ENCODE results near the gene EP400.
"Not testable (repeated sequence)": the region's sequence is repeated elsewhere in the genome, so short reads cannot be mapped to it uniquely, and the experiment has no call there.

Gene EP400

DNA sequence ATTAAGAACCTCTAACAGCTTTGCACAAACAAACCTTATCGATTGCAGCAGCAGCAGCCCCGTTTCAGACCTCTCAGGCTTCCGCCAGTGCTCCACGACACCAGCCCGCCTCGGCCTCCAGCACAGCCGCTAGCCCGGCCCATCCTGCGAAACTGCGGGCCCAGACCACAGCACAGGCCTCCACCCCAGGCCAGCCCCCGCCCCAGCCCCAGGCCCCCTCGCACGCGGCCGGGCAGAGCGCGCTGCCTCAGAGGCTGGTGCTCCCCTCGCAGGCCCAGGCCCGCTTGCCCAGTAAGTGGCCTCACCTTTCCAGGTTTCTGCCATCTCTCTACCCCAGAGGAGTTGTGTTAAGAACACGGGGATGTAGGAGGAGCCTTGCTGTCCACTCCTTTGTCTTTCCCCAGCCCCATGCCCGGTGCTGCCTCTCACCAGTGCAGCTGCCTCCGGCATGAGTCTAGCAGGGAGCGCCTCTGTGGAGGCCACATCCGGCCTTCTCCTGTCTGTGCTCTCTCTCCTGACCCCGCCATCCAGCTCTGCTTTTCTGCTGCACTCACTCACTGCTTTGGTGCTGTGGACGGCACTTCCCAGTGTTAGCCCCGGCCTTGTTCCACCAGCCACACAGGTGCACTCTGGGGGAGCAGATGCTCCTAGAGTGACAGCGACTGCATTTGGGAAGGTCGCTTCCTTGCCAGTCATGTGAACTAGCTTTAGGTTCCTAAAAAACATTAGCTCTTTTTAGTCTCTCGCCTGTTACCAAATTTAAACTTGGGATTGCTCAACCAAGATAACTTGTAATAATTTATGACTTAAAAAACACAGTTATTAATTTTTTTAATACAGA lies 71.5 kb downstream of the EP400 start:
- no peak for DNase-seq

DNA sequence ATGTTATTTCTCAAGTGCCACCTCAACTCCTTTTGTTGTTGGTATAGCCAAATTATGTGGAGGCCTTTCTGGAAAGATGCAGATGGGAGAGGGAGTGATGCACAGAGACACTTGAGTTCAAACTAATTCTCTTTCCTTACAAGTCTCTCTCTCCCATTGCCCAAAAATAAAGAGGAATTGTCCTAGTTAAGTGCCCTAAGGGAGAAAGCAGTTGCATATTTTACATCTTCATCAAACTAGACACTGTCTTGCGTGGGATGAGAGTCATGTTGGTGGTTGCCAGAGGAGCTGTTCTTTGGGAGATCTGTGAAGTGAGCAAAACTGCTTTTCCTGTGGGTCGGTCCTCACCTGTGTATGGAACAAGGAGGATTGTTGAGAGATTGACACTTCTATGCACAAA lies 72.2 kb downstream of the EP400 start:
- DNase-seq = no peak

DNA sequence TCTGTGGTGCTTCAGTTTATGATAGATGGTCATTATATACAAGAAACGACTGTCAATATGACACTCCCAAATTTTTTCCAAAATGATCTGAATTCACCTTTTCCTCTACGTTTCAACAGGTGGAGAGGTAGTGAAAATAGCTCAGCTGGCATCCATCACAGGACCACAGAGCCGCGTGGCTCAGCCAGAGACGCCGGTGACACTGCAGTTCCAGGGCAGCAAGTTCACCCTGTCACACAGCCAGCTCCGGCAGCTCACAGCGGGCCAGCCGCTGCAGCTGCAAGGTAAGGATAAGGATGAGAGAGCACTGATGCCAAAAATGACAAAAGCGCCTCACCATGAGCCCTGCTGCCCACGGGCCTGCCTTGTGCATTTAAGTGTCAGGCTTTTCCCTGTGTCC lies 73.9 kb downstream of the EP400 start:
- DNase-seq = no peak

DNA sequence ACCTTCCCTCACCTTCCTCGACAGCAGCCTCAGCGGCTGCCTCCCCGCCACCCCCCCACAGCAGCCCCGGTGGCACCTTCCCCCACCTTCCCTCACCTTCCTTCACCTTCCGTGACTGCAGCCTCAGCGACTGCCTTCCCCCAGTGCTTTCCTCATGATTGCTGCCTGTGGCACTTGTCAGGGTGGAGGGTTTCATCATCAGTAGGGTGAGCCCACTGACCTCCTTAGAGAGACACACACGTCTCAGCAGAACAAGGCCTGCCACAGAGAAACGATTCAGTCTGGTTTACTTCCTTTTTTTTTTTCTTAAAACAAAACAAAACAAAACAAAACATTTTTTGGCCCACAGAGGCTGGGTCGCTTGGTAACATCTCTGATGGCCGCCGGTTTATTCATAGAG lies 75.0 kb downstream of the EP400 start:
- DNase-seq = no peak

DNA sequence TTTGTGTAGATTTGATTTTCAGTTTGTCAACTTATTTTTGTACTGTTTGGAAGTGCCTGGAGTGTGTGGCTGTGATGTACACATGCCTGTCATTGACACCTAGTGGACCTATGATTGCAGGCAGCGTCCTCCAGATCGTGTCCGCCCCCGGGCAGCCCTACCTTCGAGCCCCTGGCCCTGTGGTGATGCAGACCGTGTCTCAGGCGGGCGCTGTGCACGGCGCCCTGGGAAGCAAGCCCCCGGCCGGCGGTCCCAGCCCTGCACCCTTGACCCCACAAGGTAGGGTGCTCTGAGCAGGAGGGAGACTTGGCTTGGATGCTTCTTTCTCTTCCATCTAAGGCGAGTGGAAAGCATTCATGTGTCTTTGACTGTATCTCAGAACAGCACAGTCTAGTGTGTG lies 75.8 kb downstream of the EP400 start:
- DNase-seq = no peak

DNA sequence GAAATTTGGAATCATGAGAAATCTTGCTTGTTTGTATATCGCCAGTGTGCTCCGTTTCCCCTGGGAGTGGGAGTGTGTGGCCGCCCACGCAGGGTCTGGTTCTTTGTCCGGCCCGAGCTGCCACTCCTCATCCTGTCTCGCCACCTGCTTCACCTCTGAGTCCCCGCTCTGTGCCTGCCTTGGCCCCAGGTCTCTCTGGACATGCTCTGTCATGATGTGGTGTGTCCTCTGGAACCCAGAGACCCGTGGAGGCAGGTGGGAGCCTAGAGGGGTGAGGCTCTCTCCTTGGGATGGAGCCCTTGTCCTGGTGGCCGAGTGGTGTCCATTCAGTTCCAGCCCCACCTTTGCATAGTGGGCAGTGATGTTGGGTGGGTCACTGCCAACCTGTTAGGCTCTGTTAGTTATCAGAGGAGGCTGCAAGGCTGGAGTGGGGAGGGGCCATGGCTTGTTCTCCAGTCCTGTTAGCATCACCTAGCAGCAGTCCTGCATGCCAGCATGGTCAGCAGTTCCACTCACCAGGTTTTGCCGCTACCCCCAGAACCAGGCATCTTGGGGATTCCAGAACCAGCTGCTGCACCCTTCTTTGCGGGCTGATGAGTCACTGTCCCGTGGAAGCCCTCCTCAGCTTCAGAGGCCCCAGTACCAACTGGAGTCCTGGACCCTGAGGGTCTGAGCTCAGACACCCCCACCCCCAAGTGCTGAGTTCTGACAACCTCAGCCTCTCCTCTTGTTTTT lies 76.5 kb downstream of the EP400 start:
- no peak for DNase-seq

DNA sequence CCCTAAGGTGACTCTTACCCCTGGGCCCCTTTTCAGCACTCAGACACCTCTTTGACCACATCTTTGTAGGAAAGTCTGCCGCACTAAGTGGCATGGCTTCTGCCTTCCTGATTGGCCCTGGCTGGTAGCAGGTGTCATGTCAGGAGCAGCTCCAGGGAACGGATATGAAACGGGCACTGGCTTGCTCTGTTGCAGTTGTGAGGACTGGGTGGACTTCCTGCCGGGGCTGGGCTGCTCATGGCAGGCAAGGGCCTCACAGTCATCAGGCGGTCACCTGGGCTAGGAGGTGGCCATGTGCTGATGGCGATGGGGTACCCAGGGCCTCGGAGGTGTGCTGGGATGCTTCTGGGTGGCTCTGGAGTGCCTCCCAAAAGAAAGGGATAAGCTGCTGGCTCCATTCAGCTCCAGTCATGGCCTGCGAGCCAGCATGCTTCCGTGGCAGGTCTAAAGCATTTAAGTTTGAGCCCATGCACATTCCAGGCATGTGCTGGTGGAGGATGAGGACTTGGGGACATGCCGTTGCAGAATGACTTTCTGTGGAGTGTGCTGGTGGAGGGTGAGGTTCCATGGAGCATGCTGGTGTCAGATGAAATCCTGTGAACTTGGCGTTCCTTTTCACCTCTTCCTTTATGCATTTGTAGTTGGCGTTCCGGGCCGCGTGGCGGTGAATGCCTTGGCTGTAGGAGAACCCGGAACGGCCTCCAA lies 77.2 kb downstream of the EP400 start:
- no peak for DNase-seq

DNA sequence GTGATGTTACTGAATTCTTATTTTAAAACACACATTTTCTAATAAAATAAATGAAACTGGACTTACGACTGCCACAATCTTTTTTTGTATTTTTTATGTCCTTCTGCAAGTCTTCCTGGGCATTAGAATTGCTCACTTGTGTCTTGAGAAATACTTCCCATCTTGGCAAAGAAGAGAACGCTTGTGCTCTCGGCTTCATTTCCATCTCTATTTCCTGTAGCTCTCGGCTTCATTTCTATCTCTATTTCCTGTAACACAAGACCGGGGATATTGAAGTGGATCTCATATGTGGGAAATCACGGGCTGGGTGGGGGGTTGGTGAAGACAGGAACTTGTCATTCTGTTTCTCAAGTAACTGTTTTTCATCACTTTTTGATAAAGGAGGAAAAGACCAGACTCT lies 77.9 kb downstream of the EP400 start:
- no peak for DNase-seq

DNA sequence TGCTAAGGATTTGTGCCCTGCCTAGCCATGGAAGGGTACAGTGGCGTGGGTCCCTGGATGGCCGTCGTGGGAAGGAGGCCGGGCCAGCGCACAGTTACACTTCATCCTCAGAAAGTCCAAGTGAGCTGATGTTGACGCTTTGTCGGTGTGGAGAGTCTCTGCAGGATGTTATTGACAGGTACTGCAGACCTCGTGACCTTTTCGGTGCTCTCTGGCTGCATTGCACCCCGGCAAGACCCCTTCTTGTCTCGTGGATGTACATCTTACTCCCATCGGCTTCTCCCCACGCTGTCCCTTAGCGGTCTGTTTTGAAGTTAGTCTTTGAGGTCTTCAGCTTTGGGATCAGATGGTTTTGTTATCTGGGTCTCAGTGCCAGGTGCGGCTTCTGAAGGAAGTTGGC lies 78.4 kb downstream of the EP400 start:
- DNase-seq = no peak

DNA sequence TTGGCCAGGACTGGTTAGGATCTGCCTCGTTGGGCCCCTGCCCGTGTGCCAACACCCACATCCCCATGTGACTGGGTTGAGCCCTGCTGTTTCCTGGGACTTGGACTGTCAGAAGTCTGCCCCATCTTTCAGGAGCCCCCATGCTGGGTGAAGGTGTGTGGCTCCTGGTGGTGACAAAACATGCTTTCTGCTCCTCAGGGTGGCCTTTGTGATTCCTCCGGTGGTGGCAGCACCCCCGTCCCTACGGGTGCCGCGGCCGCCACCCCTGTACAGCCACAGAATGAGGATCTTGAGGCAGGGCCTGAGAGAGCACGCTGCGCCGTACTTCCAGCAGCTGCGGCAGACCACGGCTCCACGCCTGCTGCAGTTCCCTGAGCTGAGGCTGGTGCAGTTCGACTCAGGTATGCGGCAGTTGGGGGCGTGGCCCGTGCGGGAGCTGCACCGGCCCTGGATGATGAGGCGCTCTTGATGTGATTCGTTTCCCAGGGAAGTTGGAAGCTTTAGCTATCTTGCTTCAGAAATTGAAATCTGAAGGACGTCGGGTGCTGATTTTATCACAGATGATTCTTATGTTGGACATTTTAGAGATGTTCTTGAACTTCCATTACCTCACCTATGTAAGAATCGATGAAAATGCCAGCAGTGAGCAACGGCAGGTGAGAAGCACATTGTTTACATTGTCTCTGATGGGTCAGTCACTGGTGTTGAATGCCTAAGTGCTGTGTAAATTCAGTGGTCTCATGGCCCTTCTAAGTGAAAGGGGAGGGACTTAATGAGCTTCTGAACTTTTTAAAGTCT lies 80.0 kb downstream of the EP400 start:
- DNase-seq = no peak

DNA sequence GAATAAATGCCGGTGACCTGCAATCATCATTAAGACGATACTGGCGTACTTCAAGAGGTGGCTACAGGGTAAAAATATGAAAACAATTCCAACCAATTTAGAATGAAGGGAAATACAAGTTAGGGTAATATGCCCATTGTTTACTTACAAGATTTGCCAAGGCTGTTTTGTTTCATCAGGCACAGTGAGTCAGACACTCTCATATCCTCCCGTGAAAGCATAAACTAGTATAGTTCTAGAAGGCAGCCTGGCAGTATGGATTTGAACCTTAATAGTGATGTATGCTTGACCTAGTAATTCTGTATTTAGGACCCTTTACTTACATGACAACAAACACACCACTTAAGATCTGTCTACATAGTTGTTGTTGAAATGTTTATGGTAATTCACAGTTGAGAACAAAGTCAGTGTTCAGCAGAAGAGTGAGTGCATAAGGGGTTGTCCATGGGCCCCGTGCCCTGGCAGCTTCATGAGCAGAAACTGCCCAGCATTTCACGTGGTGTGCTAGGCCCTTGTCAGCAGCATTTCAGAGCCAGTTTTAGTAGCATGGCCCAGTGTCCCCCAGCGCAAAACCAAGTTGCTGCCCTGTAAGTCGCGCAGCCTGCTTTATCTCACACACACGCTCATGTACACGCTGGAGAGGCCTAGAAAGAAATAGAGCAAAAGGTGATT lies 80.8 kb downstream of the EP400 start:
- DNase-seq = no peak

DNA sequence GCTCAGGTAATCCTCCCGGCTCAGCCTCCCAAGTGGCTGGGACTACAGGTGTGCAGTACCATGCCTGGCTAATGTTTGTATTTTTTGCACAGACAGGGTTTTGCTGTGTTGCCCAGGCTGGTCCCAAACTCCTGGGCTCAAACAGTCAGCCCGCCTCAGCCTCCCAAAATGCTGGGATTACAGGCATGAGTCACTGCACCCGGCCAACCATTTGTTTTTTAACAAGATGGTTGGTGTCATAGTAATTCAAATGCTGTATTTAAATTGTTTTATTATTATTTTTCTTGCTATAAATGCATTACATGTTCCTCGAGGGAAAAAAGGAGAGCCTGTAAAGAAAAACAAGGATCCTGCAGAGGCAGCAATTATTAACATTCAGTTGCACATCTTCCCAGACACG lies 83.9 kb downstream of the EP400 start:
- no peak for DNase-seq

DNA sequence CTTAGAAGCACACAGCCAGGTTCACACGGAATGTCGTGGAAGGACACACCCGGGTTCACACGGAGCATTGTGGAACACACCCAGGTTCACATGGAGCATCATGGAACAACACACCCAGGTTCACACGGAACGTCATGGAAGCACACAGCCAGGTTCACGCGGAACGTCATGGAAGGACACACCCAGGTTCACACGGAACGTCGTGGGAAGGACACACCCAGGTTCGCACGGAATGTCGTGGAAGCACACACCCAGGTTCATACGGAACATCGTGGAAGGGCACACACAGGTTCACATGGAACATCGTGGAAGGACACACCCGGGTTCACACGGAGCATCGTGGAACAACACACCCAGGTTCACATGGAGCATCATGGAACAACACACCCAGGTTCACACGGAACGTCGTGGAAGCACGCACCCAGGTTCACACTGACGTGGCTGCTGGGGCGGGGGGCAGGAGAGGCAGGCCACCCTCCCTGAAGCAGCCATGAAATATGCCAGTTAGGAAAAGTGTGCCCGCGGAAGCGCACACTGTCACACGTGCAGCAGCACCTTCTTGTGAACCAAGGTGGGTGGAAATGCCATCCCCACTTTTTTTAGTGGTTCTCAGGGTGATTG lies 86.4 kb downstream of the EP400 start:
- DNase-seq = no peak

DNA sequence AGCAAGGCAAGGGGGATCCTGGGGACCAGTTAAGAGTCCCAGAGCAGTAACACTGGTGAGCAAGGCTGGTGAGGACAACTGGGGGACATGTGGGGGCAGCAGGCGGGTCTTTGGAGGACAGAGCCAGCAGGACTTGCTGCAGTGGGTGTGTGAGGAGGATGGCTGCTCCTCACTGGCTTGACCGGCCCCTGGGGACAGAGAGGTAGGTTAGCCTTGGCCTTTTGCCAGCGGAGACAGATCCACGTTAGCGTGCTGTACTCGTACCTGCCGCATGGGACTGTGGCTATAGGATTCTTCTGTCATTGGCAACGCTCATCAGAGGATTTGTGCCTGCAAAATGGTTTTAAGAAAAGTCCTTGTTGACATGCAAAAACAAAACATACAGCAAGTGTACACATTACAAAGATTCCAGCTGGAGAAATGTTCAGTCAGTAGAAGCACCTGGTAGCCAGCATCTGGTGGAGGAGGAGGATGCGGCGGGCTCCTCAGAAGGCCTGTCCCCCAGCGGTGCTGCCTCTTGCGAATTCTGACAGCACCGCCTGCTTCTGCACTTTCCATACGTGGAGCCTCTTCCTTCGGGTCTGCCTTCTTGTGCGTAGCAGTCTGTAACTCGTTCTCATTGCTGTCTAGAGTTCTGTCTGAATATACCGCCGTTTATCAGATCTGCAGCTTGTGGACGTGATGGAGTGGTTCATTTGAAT lies 91.3 kb downstream of the EP400 start:
- DNase-seq = no peak

DNA sequence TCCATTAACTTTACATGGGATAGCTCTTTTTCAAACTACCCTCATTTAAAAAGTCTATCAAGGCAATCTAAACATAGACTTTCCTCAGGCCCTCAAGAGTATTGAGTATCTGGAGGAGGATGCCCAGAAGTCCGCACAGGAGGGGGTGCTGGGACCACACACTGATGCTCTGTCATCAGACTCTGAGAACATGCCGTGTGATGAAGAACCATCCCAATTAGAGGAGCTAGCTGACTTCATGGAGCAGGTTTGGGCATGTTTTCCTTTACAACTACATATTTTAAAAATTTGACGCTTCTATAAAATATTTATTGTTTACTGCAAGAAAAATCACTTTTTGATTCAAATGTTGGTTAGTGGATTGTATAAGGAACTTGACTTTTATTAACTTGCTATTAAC lies 93.5 kb downstream of the EP400 start:
- no peak for DNase-seq

DNA sequence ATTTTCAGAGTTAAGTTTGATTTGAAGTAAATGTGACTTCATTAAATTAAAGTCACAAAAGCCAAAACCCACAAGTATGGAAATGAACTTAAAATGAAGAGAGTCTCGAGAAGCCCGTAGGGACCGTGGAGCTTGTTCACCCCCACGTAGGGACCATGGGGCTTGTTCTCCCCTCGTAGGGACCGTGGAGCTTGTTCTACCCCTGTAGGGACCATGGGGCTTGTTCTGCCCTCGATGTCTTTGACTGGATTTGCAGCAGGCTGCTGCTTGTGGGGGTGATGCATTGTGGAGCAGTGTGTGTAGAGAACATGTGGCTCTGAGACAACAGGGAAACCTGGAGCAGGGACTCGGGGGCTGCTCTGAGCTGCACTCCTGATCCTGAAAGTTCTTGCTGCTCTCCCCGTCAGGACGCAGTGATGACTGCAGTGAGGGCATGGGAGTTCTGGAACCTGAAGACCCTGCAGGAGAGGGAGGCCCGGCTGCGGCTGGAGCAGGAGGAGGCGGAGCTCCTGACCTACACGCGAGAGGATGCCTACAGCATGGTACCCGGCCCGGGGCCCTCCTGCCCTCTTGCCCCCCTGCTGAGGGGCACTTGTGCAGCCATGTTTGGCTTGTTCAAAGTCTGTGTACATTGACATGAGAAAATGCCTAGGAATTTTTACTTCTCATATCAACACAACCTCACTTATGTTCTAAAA lies 94.2 kb downstream of the EP400 start:
- no peak for DNase-seq

DNA sequence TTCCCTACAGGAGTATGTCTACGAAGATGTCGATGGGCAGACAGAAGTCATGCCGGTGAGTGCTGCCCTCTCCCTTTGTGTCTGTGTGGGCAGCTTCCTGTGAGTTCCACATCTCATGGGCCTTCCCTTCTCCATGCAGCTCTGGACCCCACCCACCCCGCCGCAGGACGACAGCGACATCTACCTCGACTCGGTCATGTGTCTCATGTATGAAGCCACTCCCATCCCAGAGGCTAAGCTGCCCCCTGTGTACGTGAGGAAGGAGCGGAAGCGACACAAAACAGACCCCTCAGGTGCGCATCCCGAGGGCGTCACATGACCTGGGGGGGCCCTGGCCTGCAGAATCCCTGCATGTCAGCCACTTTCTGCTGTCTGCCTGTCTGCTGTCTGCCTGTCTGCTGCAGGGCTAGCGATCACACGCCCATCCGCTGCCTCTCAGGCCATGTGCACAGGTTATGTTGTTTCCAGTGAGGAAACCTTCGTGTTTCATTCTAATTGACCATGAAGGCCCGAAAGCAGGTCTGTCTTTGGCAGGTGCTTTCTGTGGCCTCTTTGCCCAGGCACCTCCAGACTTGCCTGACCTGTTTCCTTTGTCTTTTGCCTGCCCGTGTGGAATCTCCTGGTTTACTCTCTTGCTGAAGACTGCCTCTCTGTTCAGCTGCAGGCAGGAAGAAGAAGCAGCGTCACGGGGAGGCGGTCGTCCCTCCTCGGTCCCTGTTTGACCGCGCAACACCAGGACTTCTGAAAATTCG lies 95.1 kb downstream of the EP400 start:
- DNase-seq = no peak

DNA sequence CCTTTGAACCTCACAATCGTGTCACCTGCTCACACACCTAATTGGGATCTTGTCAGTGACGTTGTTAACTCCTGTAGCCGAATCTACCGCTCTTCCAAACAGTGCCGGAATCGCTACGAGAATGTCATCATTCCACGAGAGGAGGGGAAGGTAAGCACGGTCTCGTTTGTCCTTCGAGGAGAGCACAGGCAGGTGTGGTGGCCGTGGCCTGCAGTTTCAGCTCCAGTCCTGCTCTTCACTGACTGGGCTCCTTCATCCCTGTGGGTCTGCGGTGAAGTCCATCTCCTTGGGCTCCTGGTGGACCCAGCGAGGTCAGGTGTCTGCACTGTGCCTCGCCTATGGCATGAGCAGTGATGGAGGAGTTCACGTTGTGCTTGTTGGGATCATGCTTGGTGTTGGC lies 96.0 kb downstream of the EP400 start:
- DNase-seq = no peak

DNA sequence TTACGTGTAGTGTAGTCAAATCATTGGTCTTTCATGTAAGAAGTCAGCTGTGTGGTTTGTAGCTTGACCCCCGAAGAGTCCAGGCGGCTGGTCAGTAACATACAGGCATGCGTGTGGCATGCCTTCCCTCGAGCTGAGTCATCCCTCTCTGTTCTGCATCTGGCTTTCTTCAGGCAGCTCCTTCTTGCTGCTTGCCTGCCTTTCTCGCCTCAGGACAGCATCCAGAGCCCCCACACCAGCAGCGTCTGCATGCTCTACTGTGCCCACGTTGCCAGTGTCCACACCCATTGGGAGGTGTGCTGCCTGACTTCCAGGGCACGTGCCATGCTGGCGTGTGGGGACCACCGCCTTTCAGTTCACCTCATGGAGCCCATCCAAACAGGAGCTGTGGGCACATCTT lies 96.8 kb downstream of the EP400 start:
- no peak for DNase-seq

DNA sequence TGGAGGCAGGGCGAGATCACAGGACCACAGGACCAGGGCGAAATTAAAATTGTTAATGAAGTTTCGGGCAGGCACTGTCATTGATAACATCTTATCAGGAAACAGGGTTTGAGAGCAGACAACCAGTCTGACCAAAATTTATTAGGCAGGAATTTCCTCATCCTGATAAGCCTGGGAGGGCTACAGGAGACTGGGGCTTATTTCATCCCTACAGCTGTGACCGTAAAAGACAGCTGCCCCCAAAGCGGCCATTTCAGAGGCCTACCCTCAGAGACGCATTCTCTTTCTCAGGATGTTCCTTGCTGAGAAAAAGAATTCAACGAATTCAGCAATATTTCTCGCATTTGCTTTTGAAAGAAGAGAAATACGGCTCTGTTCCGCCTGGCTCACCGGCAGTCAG lies 97.9 kb downstream of the EP400 start:
- DNase-seq = not testable (repeated sequence)
